Keratinocyte (primary cell): ENCODE results near the gene TTC9B.

ENCODE experiments used
- CTCF ChIP-seq, 3 experiments: IDR thresholded peaks in 1 of 3; conservative IDR thresholded peaks in 1 of 3; optimal IDR thresholded peaks in 1 of 3; 2 replicates in 2 of 3; 3 replicates in 1 of 3; pipeline versions ENCODE3 to v1.5.1; 2011; ENCODE audit warnings: low read length in 3 of 3, mild to moderate bottlenecking in 3 of 3, moderate library complexity in 2 of 3, control low read depth in 1 of 3, inconsistent platforms in 1 of 3; ENCODE audit not compliant: insufficient read depth in 2 of 3; ENCODE audit errors: extremely low read depth in 1 of 3
- EZH2 ChIP-seq: IDR thresholded peaks from one replicate; pipeline ENCODE4 v1.6.1; 2012; ENCODE audit warnings: inconsistent platforms, mild to moderate bottlenecking, low read length, moderate library complexity

- no peak for TF ChIP-seq CTCF (optimal IDR thresholded peaks at IDR 0.05 in 1 of 3, IDR thresholded peaks at IDR 0.05 in 1 of 3, conservative IDR thresholded peaks at IDR 0.05 in 1 of 3; ENCODE audit: extremely low read depth in 1 of 3, insufficient read depth in 2 of 3, low read length in 3 of 3)
- no peak for TF ChIP-seq EZH2
These were observed 20.6 kb upstream of the TTC9B start for GRCh38 chr19:40238775-40239174.
